SU-DHL-6 (cell line): ENCODE measurements around the gene CMTM3.

Source experiments
- H2AFZ ChIP-seq: fragments of 200-600 bp; sonication (generic); 2 replicates; pipeline ENCODE4 v1.6.1; 2014; ENCODE audit warnings: low read depth, mild to moderate bottlenecking, moderate library complexity, mixed read lengths, antibody characterized with exemption, low read length; ENCODE audit not compliant: severe bottlenecking
- H3F3A ChIP-seq: fragments of 200-600 bp; shearing (Covaris generic); 2 replicates; pipeline ENCODE4 v1.6.0; 2016; ENCODE audit warnings: antibody characterized with exemption, mild to moderate bottlenecking; ENCODE audit not compliant: insufficient read depth
- H3K27ac ChIP-seq: fragments of 200-600 bp; sonication (generic); 2 replicates; pipeline ENCODE4 v1.5.1; 2016; ENCODE audit warnings: low read depth, mild to moderate bottlenecking, low read length, moderate library complexity, mixed read lengths
- H3K27me3 ChIP-seq: fragments of 200-600 bp; sonication (generic), shearing (Covaris generic); 2 replicates; pipeline ENCODE4 v1.6.0; 2014; ENCODE audit warnings: mild to moderate bottlenecking, low read length
- H3K36me3 ChIP-seq: fragments of 200-600 bp; sonication (generic); 2 replicates; pipeline ENCODE4 v1.6.1; 2014; ENCODE audit warnings: mild to moderate bottlenecking, low read length, mixed read lengths
- H3K4me2 ChIP-seq: fragments of 300-600, 200-600 bp; shearing (Covaris generic), sonication (generic); 2 replicates; pipeline ENCODE4 v1.6.0; 2014; ENCODE audit warnings: low read length, low read depth, mild to moderate bottlenecking; ENCODE audit not compliant: poor library complexity, severe bottlenecking
- H3K4me3 ChIP-seq: fragments of 200-600 bp; sonication (generic); 2 replicates; pipeline ENCODE4 v1.5.1; 2014; ENCODE audit warnings: antibody characterized with exemption, low read length, mild to moderate bottlenecking, mixed read lengths; ENCODE audit not compliant: insufficient read depth, poor library complexity, severe bottlenecking
- H3K79me2 ChIP-seq: fragments of 200-600 bp; sonication (generic); 2 replicates; pipeline ENCODE4 v1.6.1; 2014; ENCODE audit warnings: mild to moderate bottlenecking, low read length, moderate library complexity; ENCODE audit not compliant: insufficient read depth
- H3K9ac ChIP-seq: fragments of 200-600 bp; sonication (generic); 2 replicates; pipeline ENCODE4 v1.7.0; 2014; ENCODE audit warnings: mild to moderate bottlenecking, low read length
- H3K9me2 ChIP-seq: fragments of 200-600 bp; sonication (generic); replicated peaks from 2 replicates; pipeline ENCODE4 v1.6.1; 2014; ENCODE audit warnings: low read length; ENCODE audit not compliant: insufficient read depth
- H3K9me3 ChIP-seq: fragments of 200-600 bp; sonication (generic); 2 replicates; pipeline ENCODE4 v1.6.1; 2014; ENCODE audit warnings: low read length, mixed read lengths; ENCODE audit not compliant: insufficient read depth
- H4K20me1 ChIP-seq: fragments of 200-600 bp; sonication (generic); 2 replicates; pipeline ENCODE4 v1.6.1; 2014; ENCODE audit warnings: low read depth, mild to moderate bottlenecking, antibody characterized with exemption, low read length, moderate library complexity, mixed read lengths
- EZH2phosphoT487 ChIP-seq: fragments of 200-600 bp; sonication (generic), shearing (Covaris generic); conservative IDR thresholded peaks from 2 replicates; pipeline ENCODE4 v1.6.1; 2018; ENCODE audit warnings: mild to moderate bottlenecking, antibody characterized with exemption, low read length, moderate library complexity, mixed read lengths
- TF ChIP-seq, protein P1 (sequence below): fragments of 200-600 bp; sonication (generic); IDR thresholded peaks from one replicate; pipeline ENCODE4 v1.5.1; 2017; ENCODE audit warnings: antibody characterized with exemption, mild to moderate bottlenecking, low read length, moderate library complexity; ENCODE audit not compliant: insufficient read depth, poor library complexity, severe bottlenecking

The CMTM3 gene

DNA sequence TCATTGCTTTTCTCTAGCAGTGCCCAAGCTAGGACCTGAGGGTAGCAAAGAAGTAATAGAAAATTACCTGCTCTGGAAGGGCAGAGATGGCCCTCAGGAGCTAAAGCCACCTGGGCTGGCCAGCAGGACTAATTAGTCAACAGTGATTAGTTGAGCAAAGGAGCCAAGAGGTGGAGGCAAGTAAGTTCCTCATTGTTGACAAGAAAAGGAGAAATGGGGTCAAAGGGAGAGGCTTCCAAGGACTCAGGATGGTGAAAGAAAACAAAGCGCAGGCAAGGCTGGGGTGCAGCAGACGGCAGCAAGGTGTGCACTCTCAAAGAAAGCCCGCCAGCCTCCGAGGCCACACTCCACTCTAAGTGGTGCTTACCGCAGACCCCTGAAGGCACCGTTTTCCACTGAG is 47.5 kb downstream of the CMTM3 start:
- no peak overlapping the region for H2AFZ ChIP-seq
- no peaks in the 10 kb centered on the region for H3K9me3 ChIP-seq
- H4K20me1 ChIP-seq, result no peaks in the 10 kb centered on the region
- no peaks in the 10 kb centered on the region for H3K9me2 ChIP-seq
- no peaks in the 10 kb centered on the region for H3K79me2 ChIP-seq
- H3F3A ChIP-seq, result no peaks in the 10 kb centered on the region
- H3K36me3 ChIP-seq, result no peaks in the 10 kb centered on the region
- H3K4me2 ChIP-seq, result no peak overlapping the region
- TF ChIP-seq, protein P1, sequence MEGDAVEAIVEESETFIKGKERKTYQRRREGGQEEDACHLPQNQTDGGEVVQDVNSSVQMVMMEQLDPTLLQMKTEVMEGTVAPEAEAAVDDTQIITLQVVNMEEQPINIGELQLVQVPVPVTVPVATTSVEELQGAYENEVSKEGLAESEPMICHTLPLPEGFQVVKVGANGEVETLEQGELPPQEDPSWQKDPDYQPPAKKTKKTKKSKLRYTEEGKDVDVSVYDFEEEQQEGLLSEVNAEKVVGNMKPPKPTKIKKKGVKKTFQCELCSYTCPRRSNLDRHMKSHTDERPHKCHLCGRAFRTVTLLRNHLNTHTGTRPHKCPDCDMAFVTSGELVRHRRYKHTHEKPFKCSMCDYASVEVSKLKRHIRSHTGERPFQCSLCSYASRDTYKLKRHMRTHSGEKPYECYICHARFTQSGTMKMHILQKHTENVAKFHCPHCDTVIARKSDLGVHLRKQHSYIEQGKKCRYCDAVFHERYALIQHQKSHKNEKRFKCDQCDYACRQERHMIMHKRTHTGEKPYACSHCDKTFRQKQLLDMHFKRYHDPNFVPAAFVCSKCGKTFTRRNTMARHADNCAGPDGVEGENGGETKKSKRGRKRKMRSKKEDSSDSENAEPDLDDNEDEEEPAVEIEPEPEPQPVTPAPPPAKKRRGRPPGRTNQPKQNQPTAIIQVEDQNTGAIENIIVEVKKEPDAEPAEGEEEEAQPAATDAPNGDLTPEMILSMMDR, result no peak
- no peak for TF ChIP-seq EZH2phosphoT487
- H3K27ac ChIP-seq, result no peak overlapping the region
- no peaks in the 10 kb centered on the region for H3K27me3 ChIP-seq
- no peak overlapping the region for H3K4me3 ChIP-seq
- H3K9ac ChIP-seq, result no peak overlapping the region

DNA sequence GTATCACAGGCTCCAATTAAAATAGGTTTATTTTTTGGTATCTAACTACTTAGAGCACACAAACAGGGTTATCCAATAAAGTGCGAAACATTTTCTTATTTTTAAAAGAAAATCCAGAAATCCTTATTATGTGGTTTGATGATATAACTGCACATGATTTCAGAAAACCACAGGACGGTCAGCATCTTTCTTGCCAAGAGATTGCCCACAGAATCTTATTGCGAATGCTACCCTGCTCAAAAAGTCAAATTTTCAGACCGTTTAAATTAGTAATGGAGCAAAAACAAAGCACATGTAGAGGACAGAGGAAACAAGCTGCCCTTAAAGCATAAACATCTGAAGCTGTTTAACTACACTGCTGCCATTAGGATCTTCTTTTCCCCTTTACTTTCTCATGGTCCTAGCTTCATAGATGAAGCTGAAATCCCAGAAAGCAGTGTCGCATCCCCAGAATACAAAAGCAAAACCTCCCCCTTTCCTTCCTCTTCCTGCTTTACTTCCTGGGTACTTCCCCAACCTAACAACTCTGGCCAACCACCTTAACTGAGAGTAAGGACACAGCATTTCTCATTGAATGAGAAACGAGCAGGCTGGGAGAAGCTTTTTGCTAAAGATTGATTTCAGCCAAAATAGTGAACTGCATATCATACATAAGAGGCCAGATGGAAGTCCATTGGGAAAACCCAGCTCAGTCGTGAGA is 48.3 kb downstream of the CMTM3 start:
- H3K9me3 ChIP-seq, result no peaks in the 10 kb centered on the region
- H2AFZ ChIP-seq, result no peak overlapping the region
- no peaks in the 10 kb centered on the region for H3K27me3 ChIP-seq
- no peak overlapping the region for H3K4me3 ChIP-seq
- no peaks in the 10 kb centered on the region for H3F3A ChIP-seq
- H3K4me2 ChIP-seq, result no peak overlapping the region
- TF ChIP-seq, protein P1, result no peak
- no peak for TF ChIP-seq EZH2phosphoT487
- no peak overlapping the region for H3K27ac ChIP-seq
- no peak overlapping the region for H3K9ac ChIP-seq
- no peaks in the 10 kb centered on the region for H3K9me2 ChIP-seq
- H3K36me3 ChIP-seq, result no peaks in the 10 kb centered on the region
- H4K20me1 ChIP-seq, result no peaks in the 10 kb centered on the region
- no peaks in the 10 kb centered on the region for H3K79me2 ChIP-seq

DNA sequence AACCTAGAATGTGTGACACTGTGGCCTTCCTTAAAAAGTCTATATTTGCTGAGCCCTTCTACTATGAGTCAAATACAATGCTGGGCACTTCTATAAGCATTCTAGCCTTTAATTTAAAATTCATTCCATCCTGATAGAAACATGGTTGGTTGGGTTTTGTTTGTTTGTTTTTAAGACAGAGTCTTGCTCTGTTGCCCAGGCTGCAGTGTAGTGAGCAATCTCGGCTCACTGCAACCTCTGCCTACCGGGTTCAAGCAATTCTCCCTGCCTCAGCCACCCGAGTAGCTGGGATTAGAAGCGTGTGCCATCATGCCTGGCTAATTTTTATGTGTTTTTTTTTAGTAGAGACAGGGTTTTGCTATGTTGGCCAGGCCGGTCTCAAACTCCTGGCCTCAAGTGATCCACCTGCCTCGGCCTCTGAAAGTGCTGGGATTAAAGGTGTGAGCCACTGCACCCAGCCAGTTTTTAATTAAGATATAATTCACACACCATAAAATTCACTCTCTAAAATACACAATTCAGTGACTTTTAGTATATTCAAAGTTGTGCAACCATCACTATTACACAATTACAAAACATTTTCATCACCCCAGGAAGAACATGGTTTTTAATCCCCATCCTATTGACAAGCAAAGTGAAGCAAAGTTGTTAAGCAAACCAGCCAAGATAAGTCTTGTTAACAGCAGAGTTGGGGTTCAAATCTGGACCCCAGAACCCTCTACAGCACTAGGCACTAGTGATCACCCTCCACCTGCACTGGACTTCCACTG is 49.3 kb downstream of the CMTM3 start:
- Histone ChIP-seq H3K27me3 (no peaks in the 10 kb centered on the region), H3K79me2 (no peaks in the 10 kb centered on the region), H3K36me3 (no peaks in the 10 kb centered on the region), H3K9me2 (no peaks in the 10 kb centered on the region), H3K9me3 (no peaks in the 10 kb centered on the region), H3K9ac (no peak overlapping the region), H2AFZ (no peak overlapping the region), H3K4me3 (no peak overlapping the region), H4K20me1 (no peaks in the 10 kb centered on the region), H3K27ac (no peak overlapping the region), H3K4me2 (no peak overlapping the region), H3F3A (no peaks in the 10 kb centered on the region)
- TF ChIP-seq, protein P1, result no peak
- TF ChIP-seq EZH2phosphoT487, result no peak
